DMS79 treated with DMSO at 0.1 percent for 48 hours (cell line): ENCODE measurements around the gene TMED5.

Source experiments
- DNase-seq: peaks from one replicate; lab custom pipeline; 2025; lab: John Stamatoyannopoulos, UW

The TMED5 gene

DNA sequence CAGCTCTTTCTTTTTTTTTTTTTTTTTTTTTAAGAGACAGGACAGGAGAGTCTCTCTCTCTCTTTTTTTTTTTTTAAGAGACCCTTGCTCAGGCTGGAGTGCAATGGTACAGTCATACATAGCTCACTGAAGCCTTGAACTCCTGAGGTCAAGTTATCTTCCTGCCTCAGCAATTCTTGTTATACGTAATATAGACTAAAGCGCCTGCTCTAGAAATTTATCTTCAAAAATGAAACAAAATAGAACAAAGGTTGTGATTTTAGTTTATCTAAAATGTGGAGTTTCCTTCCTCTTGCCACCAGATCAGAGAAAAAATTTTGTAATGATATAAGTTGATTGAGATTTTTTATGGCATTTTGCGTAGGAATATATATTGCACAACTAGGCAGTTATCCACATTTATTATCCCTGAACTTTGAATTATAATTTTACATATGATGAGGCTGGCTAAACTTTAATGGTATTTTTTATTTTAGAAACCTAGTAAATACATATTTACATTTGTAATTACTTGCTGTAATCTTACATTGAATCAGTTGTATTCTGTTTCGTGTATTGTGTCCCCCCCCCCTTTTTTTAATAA is 56.9 kb downstream of the TMED5 start:
- DNase-seq = no peak

DNA sequence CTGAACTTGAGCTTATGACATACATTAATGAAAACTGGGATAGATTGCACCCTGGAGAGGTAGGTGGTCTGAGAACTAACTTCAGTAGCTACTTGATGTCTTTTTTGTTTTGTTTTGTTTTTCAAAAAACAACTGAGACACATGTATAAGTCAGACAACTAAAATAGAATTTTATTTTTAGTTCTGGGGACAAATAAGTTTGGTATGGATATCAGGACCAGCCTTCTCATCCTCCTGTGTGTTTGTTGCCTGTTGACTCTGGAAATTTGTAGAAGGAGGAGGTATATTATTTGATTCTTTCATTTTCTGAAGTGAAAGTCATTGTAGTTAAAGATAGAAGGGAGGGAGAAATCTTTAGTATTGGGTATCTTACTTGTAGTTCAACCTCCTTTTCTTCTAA is 59.6 kb downstream of the TMED5 start:
- no peak for DNase-seq

DNA sequence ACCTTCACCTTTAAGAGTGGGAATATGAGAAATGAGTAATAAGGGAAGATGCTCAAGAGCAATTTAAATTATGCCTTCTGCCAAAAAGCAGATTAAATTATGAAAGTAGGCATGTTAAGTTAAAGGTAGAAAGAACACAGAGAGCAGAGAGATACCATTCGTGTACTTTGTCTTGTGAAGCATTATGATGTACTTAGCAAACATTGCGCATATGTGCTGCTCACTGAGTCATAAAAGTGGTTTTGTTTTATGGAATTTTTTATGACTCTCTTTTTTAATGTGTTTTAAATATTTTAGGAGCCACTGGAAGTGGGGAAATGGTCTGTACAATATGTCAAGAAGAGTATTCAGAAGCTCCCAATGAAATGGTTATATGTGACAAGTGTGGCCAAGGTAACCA is 65.8 kb downstream of the TMED5 start:
- DNase-seq = no peak

DNA sequence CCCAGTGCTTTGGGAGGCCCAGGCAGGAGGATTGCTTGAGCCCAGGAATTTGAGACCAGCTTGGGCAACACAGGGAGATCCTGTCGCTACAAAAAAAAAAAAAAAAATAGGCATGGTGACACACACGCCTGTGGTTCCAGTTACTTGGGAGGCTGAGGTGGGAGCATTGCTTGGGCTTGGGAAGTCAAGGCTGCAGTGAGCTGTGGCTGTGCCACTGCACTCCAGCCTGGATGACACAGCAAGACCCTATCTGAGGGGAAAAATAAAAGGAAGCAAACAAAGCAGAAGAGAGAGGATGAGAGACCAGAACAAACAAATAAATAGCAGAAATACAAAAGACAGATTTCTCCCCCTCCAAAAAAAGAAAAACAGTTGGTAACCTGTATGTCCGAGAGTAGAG is 67.1 kb downstream of the TMED5 start:
- DNase-seq = no peak

DNA sequence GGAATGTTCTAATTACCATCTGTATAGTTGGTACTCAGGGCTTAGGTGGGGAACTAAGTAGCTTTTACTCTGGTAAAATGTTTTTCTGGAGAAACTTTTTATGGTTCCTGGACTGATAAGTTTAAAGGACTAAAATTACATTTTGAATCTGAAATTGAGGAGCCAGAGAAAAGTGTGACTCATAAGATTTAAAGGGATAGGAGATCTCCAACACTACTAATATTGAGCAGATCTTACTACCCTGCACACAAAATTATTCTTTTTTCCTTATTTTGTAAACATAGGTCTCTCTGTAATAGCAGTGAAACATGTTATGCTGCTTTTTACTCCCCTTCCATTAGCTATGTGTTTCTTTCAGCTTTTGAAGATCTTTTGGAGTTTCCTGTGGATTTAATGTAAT is 68.7 kb downstream of the TMED5 start:
- no peak for DNase-seq

DNA sequence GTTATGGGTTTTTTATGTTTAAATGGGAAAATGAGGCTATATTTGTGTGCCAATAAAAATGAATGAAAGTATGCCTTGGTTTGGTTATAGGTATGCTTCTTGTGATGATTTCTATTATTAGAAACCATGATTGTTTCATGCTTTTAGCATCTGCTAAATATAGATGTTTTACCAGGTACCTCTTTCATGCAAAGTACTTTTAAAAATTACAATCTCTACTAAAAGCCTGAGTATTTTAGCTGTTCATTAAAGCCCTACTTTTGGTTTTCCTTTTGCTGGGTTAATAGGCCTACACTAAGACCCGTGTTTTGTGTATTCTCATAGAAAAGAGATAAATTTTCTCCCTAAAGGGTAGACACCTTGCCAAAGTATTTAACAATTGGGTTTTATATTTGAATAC is 69.1 kb downstream of the TMED5 start:
- no peak for DNase-seq

DNA sequence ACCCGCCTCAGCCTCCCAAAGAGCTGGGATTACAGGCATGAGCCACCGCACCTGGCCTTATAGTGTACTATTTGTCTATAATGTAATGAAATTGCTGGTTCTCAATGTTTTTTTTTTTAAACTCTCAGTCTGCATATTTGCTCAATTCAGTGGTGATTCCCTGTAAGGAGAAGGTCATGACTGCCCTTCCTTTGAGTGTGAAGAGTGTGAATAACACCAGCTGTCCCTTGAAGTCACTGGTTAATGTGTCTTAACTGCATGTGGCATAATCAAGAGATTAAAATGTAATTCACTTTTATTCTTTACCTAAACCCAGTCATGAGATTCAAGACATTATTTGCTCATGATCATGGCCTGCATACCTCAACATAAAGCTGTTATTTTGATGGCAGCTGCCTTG is 70.6 kb downstream of the TMED5 start:
- no peak for DNase-seq

DNA sequence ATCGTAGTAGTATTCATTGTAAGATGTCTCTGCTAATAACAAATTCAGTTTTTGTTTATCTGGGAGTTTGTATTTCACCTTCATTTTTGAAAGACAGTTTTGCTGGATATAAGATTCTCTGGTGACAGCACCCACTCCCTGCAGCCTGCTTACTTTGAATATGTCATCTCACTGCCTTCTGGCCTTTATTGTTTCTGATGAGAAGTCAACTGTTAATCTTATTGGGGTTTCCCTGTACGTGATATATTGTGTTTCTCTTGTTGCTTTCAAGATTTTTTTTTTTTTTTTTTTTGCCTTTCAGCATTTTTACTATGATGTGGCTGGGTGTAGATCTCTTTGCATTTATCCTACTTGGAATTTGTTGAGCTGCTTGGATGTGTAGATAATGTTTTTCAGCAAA is 71.9 kb downstream of the TMED5 start:
- DNase-seq = no peak

DNA sequence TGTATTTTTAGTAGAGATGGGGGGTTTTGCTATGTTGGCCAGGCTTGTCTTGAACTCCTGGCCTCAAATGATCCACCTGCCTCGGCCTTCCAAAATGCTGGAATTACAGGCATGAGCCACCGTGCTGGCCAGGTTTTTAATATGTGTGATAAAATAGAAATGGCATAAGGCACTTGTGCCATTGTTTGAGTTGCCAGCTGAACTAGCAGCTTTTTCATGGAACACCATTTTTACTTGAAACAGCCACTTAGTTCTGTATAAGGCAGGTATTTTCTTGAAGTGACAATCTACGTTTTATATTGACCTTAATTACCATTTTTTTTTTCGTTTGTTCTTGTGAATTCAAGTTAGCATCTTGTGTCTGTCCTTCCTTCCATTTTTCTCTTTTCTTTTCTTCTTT is 72.8 kb downstream of the TMED5 start:
- no peak for DNase-seq

DNA sequence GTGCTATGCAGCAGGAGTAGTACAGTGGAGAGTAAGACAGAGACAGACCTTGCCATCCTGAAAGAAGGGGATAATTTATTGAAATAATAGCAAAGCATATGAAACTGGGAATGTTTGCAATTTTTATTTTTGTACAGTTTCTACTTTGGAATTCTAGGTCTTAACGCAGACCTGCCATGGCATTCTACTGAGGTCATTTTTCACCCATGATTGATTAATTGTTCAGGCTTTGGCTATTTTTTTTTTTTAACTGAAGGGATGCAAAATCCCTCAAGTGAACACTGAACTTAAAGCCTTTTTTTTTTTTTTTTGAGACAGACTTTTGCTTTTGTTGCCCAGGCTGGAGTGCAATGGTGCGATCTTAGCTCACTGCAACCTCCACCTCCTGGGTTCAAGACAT is 74.0 kb downstream of the TMED5 start:
- DNase-seq = no peak

DNA sequence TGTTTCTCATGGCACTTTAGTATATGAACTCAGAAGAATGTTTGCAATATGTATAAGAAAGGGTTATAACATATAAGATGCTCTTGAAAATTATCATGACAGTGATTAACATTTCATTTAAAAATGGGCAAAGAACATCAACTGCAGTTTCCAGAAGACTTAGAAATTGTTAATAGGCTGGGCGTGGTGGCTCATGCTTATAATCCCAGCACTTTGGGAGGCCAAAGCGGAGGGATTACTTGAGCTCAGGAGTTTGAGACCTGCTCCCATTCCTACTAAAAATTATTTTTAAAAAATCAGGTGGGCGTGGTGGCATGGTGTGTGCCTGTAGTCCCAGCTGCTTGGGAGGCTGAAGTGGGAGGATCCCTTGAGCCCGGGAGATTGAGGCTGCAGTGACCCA is 78.1 kb downstream of the TMED5 start:
- no peak for DNase-seq
